WTC11 (cell line): ENCODE data around the gene CYP8B1. TPM values are rescaled to one million over a fixed set of nuclear protein-coding genes. Genes with fewer than 3 reads are reported as not detected.

Source experiments
- ATAC-seq: fragments of 200-7000 bp; cut with Tn5 transposase; 2 replicates; pipeline ENCODE4 v1.10.0; 2021; ENCODE audit warnings: mild to moderate bottlenecking, moderate library complexity
- CTCF ChIA-PET: fragments of 300-600 bp; sonication (Branson Sonifier 250); formaldehyde crosslinking; loops from one replicate; lab custom pipeline; 2021; ENCODE audit warnings: antibody characterized with exemption; lab: Charles Lee
- POLR2A ChIA-PET: fragments of 350-600 bp; sonication (Branson Sonifier 250); formaldehyde crosslinking; loops from one replicate; lab custom pipeline; 2021; ENCODE audit warnings: antibody characterized with exemption; lab: Charles Lee
- DNase-seq: peaks from one replicate; pipeline ENCODE4 v3.0.0; 2021; ENCODE audit warnings: low spot score
- H3K27ac Mint-ChIP-seq: 2 replicates; pipeline ENCODE4 v1.8.0; 2021; ENCODE audit warnings: mixed read lengths
- H3K27me3 Mint-ChIP-seq: 2 replicates; pipeline ENCODE4 v1.8.0; 2021; ENCODE audit warnings: low read depth, mild to moderate bottlenecking, moderate library complexity, mixed read lengths
- H3K36me3 Mint-ChIP-seq: 2 replicates; pipeline ENCODE4 v1.8.0; 2021; ENCODE audit warnings: mixed read lengths
- H3K4me1 Mint-ChIP-seq: 2 replicates; pipeline ENCODE4 v1.8.0; 2022; ENCODE audit warnings: mixed read lengths
- H3K4me3 Mint-ChIP-seq: 2 replicates; pipeline ENCODE4 v1.8.0; 2021; ENCODE audit warnings: mild to moderate bottlenecking, moderate library complexity, mixed read lengths
- H3K9me3 Mint-ChIP-seq: 2 replicates; pipeline ENCODE4 v1.8.0; 2021; ENCODE audit warnings: mixed read lengths
- ATF3 ChIP-seq: sonication (generic); formaldehyde crosslinking; conservative IDR thresholded peaks from 2 replicates; pipeline ENCODE4 v1.8.1; 2022; ENCODE audit warnings: mild to moderate bottlenecking, missing genetic modification reagents
- E2F1 ChIP-seq: sonication (generic); formaldehyde crosslinking; IDR thresholded peaks from 2 replicates; pipeline ENCODE4 v1.8.0; 2022; ENCODE audit warnings: mild to moderate bottlenecking, missing genetic modification reagents
- E2F4 ChIP-seq: sonication (generic); formaldehyde crosslinking; IDR thresholded peaks from 2 replicates; pipeline ENCODE4 v1.8.1; 2022; ENCODE audit warnings: low read depth, mild to moderate bottlenecking, moderate library complexity, missing genetic modification reagents, borderline replicate concordance
- FOXJ3 ChIP-seq: sonication (generic); formaldehyde crosslinking; IDR thresholded peaks from 2 replicates; pipeline ENCODE4 v1.9.0; 2021; ENCODE audit warnings: missing genetic modification reagents, mild to moderate bottlenecking, borderline replicate concordance
- KAT7 ChIP-seq: sonication (generic); formaldehyde crosslinking; IDR thresholded peaks from 2 replicates; pipeline ENCODE4 v1.8.1; 2023; ENCODE audit warnings: missing genetic modification reagents, mild to moderate bottlenecking, borderline replicate concordance
- NFATC4 ChIP-seq: fragments of 250-450 bp; sonication (Bioruptor Pico); IDR thresholded peaks from 2 replicates; pipeline ENCODE4 v1.9.0; 2021; ENCODE audit warnings: mild to moderate bottlenecking
- OVOL2 ChIP-seq: fragments of 250-450 bp; sonication (Bioruptor Pico); IDR thresholded peaks from 2 replicates; pipeline ENCODE4 v1.9.0; 2021; ENCODE audit warnings: mild to moderate bottlenecking, borderline replicate concordance
- RELA ChIP-seq: sonication (generic); formaldehyde crosslinking; IDR thresholded peaks from 2 replicates; pipeline ENCODE4 v1.8.1; 2022; ENCODE audit warnings: missing genetic modification reagents, mild to moderate bottlenecking, borderline replicate concordance
- SOX15 ChIP-seq: fragments of 250-450 bp; sonication (Bioruptor Pico); IDR thresholded peaks from 2 replicates; pipeline ENCODE4 v1.9.0; 2021; ENCODE audit warnings: mild to moderate bottlenecking
- TP53 ChIP-seq: sonication (generic); formaldehyde crosslinking; IDR thresholded peaks from 2 replicates; pipeline ENCODE4 v1.8.1; 2023; ENCODE audit warnings: mild to moderate bottlenecking, missing genetic modification reagents
- ZNF219 ChIP-seq: sonication (generic); formaldehyde crosslinking; IDR thresholded peaks from 2 replicates; pipeline ENCODE4 v1.8.0; 2023; ENCODE audit warnings: missing genetic modification reagents, mild to moderate bottlenecking, borderline replicate concordance
- ZNF416 ChIP-seq: fragments of 250-450 bp; sonication (Bioruptor Pico); IDR thresholded peaks from 2 replicates; pipeline ENCODE4 v1.9.0; 2021; ENCODE audit warnings: mild to moderate bottlenecking, inconsistent platforms
- total RNA-seq: library from RNA; stranded (reverse); gene quantifications from 3 replicates; pipeline ENCODE4 v1.2.3, GENCODE V29; 2021
- TF ChIP-seq, protein P1 (sequence below): sonication (generic); formaldehyde crosslinking; conservative IDR thresholded peaks from 2 replicates; pipeline ENCODE4 v1.8.1; 2023; ENCODE audit warnings: mild to moderate bottlenecking, low read depth, missing genetic modification reagents, moderate library complexity
- TF ChIP-seq, protein P2 (sequence below): sonication (generic); formaldehyde crosslinking; IDR thresholded peaks from 2 replicates; pipeline ENCODE4 v1.8.1; 2022; ENCODE audit warnings: mild to moderate bottlenecking, moderate library complexity, missing genetic modification reagents
- TF ChIP-seq, protein P3 (sequence below): fragments of 250-450 bp; sonication (Bioruptor Pico); IDR thresholded peaks from 2 replicates; pipeline ENCODE4 v1.9.0; 2021; ENCODE audit warnings: mild to moderate bottlenecking, borderline replicate concordance

The CYP8B1 gene
- total RNA-seq, 1 experiment from 2014 or later, result 0.13 TPM

DNA sequence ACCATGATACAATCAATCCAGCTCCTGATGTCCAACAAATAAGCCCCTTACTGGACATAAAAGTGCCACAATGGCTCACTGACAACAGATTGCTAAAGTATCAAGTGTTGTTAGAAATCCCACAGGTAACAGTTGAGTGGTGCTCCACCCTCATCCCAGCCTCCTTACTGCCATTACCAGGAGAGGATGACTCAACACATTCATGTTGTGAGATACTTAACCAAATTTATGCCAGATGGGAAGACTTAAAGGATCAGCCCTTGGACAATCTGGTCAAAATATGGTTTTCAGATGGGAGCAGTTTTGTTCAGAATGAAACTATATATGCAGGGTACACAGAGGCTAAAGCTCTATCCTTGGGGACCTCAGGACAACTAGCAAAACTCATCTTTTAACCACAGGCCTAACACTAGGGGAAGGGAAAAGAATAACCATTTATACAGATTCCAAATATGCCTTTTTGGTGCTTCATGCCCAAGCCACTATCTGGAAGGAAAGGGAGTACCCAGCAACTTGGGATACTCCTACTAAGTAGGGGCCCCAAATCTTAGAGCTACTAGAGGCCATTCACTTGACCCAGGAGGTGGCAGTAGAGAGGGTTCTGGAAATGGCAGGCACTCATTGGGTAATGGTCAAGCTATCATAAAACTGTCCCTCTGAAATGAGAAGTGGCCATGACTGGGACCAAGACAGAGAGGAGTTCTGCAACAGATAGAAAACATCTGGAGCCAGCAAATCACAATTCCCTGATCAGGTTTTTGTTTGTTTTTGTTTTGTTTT lies 23.4 kb upstream of the CYP8B1 start:
- H3K36me3 Mint-ChIP-seq, result no peaks in the 10 kb centered on the region

GRCh38 chr3:42895580-42895868 lies 19.8 kb upstream of the CYP8B1 start:
- ATAC-seq (no peak), DNase-seq (no peak)
- H3K4me1 Mint-ChIP-seq, result peaks cover 33% of the 10 kb centered on the region
- no peaks in the 10 kb centered on the region for H3K27me3 Mint-ChIP-seq
- H3K4me3 Mint-ChIP-seq, result no peak overlapping the region
- no peak overlapping the region for H3K27ac Mint-ChIP-seq
- H3K9me3 Mint-ChIP-seq, result peaks cover 3% of the 10 kb centered on the region; the same call in 1 of the 2 replicates
- no peaks in the 10 kb centered on the region for H3K36me3 Mint-ChIP-seq
- TF ChIP-seq E2F4 (no peak), NFATC4 (no peak), OVOL2 (CRISPR knock-in tag) (no peak), RELA (CRISPR knock-in tag) (no peak), ZNF416 (no peak), TP53 (no peak), KAT7 (CRISPR knock-in tag) (no peak), E2F1 (no peak), ATF3 (no peak), FOXJ3 (CRISPR knock-in tag) (no peak)
- TF ChIP-seq, protein P1, sequence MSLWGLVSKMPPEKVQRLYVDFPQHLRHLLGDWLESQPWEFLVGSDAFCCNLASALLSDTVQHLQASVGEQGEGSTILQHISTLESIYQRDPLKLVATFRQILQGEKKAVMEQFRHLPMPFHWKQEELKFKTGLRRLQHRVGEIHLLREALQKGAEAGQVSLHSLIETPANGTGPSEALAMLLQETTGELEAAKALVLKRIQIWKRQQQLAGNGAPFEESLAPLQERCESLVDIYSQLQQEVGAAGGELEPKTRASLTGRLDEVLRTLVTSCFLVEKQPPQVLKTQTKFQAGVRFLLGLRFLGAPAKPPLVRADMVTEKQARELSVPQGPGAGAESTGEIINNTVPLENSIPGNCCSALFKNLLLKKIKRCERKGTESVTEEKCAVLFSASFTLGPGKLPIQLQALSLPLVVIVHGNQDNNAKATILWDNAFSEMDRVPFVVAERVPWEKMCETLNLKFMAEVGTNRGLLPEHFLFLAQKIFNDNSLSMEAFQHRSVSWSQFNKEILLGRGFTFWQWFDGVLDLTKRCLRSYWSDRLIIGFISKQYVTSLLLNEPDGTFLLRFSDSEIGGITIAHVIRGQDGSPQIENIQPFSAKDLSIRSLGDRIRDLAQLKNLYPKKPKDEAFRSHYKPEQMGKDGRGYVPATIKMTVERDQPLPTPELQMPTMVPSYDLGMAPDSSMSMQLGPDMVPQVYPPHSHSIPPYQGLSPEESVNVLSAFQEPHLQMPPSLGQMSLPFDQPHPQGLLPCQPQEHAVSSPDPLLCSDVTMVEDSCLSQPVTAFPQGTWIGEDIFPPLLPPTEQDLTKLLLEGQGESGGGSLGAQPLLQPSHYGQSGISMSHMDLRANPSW (CRISPR knock-in tag), result no peak
- TF ChIP-seq, protein P2, sequence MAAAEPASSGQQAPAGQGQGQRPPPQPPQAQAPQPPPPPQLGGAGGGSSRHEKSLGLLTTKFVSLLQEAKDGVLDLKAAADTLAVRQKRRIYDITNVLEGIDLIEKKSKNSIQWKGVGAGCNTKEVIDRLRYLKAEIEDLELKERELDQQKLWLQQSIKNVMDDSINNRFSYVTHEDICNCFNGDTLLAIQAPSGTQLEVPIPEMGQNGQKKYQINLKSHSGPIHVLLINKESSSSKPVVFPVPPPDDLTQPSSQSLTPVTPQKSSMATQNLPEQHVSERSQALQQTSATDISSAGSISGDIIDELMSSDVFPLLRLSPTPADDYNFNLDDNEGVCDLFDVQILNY (CRISPR knock-in tag), result no peak
- TF ChIP-seq, protein P3, sequence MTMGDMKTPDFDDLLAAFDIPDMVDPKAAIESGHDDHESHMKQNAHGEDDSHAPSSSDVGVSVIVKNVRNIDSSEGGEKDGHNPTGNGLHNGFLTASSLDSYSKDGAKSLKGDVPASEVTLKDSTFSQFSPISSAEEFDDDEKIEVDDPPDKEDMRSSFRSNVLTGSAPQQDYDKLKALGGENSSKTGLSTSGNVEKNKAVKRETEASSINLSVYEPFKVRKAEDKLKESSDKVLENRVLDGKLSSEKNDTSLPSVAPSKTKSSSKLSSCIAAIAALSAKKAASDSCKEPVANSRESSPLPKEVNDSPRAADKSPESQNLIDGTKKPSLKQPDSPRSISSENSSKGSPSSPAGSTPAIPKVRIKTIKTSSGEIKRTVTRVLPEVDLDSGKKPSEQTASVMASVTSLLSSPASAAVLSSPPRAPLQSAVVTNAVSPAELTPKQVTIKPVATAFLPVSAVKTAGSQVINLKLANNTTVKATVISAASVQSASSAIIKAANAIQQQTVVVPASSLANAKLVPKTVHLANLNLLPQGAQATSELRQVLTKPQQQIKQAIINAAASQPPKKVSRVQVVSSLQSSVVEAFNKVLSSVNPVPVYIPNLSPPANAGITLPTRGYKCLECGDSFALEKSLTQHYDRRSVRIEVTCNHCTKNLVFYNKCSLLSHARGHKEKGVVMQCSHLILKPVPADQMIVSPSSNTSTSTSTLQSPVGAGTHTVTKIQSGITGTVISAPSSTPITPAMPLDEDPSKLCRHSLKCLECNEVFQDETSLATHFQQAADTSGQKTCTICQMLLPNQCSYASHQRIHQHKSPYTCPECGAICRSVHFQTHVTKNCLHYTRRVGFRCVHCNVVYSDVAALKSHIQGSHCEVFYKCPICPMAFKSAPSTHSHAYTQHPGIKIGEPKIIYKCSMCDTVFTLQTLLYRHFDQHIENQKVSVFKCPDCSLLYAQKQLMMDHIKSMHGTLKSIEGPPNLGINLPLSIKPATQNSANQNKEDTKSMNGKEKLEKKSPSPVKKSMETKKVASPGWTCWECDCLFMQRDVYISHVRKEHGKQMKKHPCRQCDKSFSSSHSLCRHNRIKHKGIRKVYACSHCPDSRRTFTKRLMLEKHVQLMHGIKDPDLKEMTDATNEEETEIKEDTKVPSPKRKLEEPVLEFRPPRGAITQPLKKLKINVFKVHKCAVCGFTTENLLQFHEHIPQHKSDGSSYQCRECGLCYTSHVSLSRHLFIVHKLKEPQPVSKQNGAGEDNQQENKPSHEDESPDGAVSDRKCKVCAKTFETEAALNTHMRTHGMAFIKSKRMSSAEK (CRISPR knock-in tag), result no peak
- POLR2A ChIA-PET, result no interaction called here
- CTCF ChIA-PET, result no interaction called here

More for the DNA sequence above, 23.4 kb upstream of the CYP8B1 start:
- ChIA-PET CTCF (interaction anchor here (0.5 to 1.3 kb wide), 7 partner anchors 8 to 149 kb away, joined by 3 to 7 read pairs (median 3); no protein-coding TSS in a partner anchor), POLR2A (interaction anchor here (0.7 kb wide), 1 partner anchor 1294 kb away, joined by 6 read pairs; no protein-coding TSS in a partner anchor)
- Mint-ChIP-seq H3K4me3 (no peak overlapping the region), H3K4me1 (peaks cover 17% of the 10 kb centered on the region), H3K27me3 (no peaks in the 10 kb centered on the region; the same call in 1 of the 2 replicates), H3K27ac (no peak overlapping the region), H3K9me3 (peaks cover 6% of the 10 kb centered on the region)
- TF ChIP-seq SOX15 (CRISPR knock-in tag), result no peak
- TF ChIP-seq ZNF416, result no peak
- TF ChIP-seq ZNF219, result no peak
- no peak for TF ChIP-seq OVOL2 (CRISPR knock-in tag)
- ATAC-seq (peak; percentile 58), DNase-seq (no peak)
